HCT116 (cell line): ENCODE results near the gene ZNF345.

Experiments used
- ATF3 ChIP-seq: IDR thresholded peaks from 2 replicates; pipeline ENCODE4 v1.6.1; 2012
- CEBPB ChIP-seq: IDR thresholded peaks from 2 replicates; pipeline ENCODE4 v1.6.1; 2012; ENCODE audit warnings: low read depth
- CTCF ChIP-seq, 3 experiments: fragments of 200-600 bp in 1 of 3; sonication (generic) in 1 of 3; IDR thresholded peaks in 2 of 3; conservative IDR thresholded peaks in 1 of 3; 2 replicates each; pipeline ENCODE4 v1.5.1; 2012 to 2017; ENCODE audit warnings: low read depth in 2 of 3, low read length in 2 of 3, antibody characterized with exemption in 1 of 3, borderline replicate concordance in 1 of 3, control low read depth in 1 of 3, mild to moderate bottlenecking in 1 of 3, mixed read lengths in 1 of 3, mixed run types in 1 of 3, moderate library complexity in 1 of 3; ENCODE audit not compliant: insufficient read depth in 1 of 3
- EGR1 ChIP-seq: IDR thresholded peaks from 2 replicates; pipeline ENCODE4 v1.6.1; 2012; ENCODE audit warnings: low read depth
- EZH2 ChIP-seq: fragments of 200-600 bp; sonication (generic); IDR thresholded peaks from 2 replicates; pipeline ENCODE4 v1.6.1; 2017; ENCODE audit warnings: antibody characterized with exemption, mixed run types
- EZH2phosphoT487 ChIP-seq: fragments of 200-600 bp; IDR thresholded peaks from 2 replicates; pipeline ENCODE4 v1.6.1; 2018; ENCODE audit warnings: antibody characterized with exemption, borderline replicate concordance
- POLR2A ChIP-seq: IDR thresholded peaks from 2 replicates; pipeline ENCODE4 v1.7.0; 2011; ENCODE audit warnings: borderline replicate concordance; ENCODE audit not compliant: insufficient read depth, insufficient read length; ENCODE audit errors: extremely low read depth
- POLR2AphosphoS5 ChIP-seq: IDR thresholded peaks from 2 replicates; pipeline ENCODE4 v1.6.1; 2011; ENCODE audit warnings: mild to moderate bottlenecking, low read depth, low read length, moderate library complexity
- RAD21 ChIP-seq: IDR thresholded peaks from 2 replicates; pipeline ENCODE4 v1.6.1; 2012; ENCODE audit warnings: low read depth, mild to moderate bottlenecking
- YY1 ChIP-seq: IDR thresholded peaks from 2 replicates; pipeline ENCODE4 v1.6.1; 2011; ENCODE audit warnings: low read length, low read depth, moderate library complexity, mild to moderate bottlenecking; ENCODE audit not compliant: insufficient replicate concordance; ENCODE audit errors: extremely low read depth
- ZFX ChIP-seq: fragments of 450-650 bp; IDR thresholded peaks from 2 replicates; pipeline ENCODE4 v1.6.1; 2017

GRCh38 chr19:36850559-36851442 is at the start of gene ZNF345:
- no peak for TF ChIP-seq YY1
- no peak for TF ChIP-seq ATF3
- TF ChIP-seq POLR2A, result no peak
- TF ChIP-seq ZFX, result no peak
- TF ChIP-seq EZH2, result no peak
- TF ChIP-seq CTCF (IDR thresholded peaks at IDR 0.05 in 2 of 3, conservative IDR thresholded peaks at IDR 0.05 in 1 of 3; ENCODE audit: borderline replicate concordance in 1 of 3, insufficient read depth in 1 of 3, low read depth in 2 of 3, low read length in 2 of 3), result no peak
- TF ChIP-seq EZH2phosphoT487, result no peak
- no peak for TF ChIP-seq POLR2AphosphoS5
- TF ChIP-seq RAD21, result no peak
- TF ChIP-seq EGR1, result no peak
- no peak for TF ChIP-seq CEBPB
